Kidney capillary endothelial cell (primary cell): Measurements from ENCODE around the gene MFSD12.
"Not testable (repeated sequence)": the region's sequence is repeated elsewhere in the genome, so short reads cannot be mapped to it uniquely, and the experiment has no call there.

Experiments
- DNase-seq: peaks from one replicate; pipeline ENCODE4 v3.0.0-alpha.2; 2018; ENCODE audit warnings: low spot score

Gene MFSD12

GRCh38 chr19:3584036-3584802, 26.8 kb upstream of the MFSD12 start:
- not testable (repeated sequence) for DNase-seq

- DNase-seq: not testable (repeated sequence)
These were observed 24.4 kb upstream of the MFSD12 start for GRCh38 chr19:3581792-3582191.

- DNase-seq: peak; percentile 89
These were observed 23.0 kb upstream of the MFSD12 start for GRCh38 chr19:3580156-3580934.

- no peak for DNase-seq
These were observed 21.0 kb upstream of the MFSD12 start for GRCh38 chr19:3578390-3578789.

- DNase-seq: no peak
These were observed 20.4 kb upstream of the MFSD12 start for GRCh38 chr19:3577723-3578344.

GRCh38 chr19:3576696-3577443, 19.5 kb upstream of the MFSD12 start:
- no peak for DNase-seq

GRCh38 chr19:3575949-3576673, 18.7 kb upstream of the MFSD12 start:
- DNase-seq: no peak

- no peak for DNase-seq
These were observed 17.9 kb upstream of the MFSD12 start for GRCh38 chr19:3575260-3575741.

GRCh38 chr19:3573858-3574637, 16.7 kb upstream of the MFSD12 start:
- peak; percentile 99 for DNase-seq

GRCh38 chr19:3573162-3573857, 15.9 kb upstream of the MFSD12 start:
- DNase-seq: no peak

GRCh38 chr19:3572855-3573161, 15.4 kb upstream of the MFSD12 start, which contains the start of gene HMG20B:
Gene HMG20B, plus strand, starts transcription at chr19:3572944. Its CDS starts 366 bp downstream, at chr19:3573310.
- DNase-seq: no peak

- DNase-seq: peak; percentile 99
These were observed 14.9 kb upstream of the MFSD12 start for GRCh38 chr19:3572132-3572854.

GRCh38 chr19:3570606-3571011, 13.2 kb upstream of the MFSD12 start:
- DNase-seq: no peak

- not testable (repeated sequence) for DNase-seq
These were observed 12.7 kb upstream of the MFSD12 start for GRCh38 chr19:3570042-3570441.

GRCh38 chr19:3565139-3565538, 7.8 kb upstream of the MFSD12 start:
- DNase-seq: no peak

GRCh38 chr19:3563709-3564524, 6.5 kb upstream of the MFSD12 start:
- DNase-seq: no peak

- no peak for DNase-seq
These were observed 367 bp downstream of the MFSD12 start for GRCh38 chr19:3556978-3557460.

- DNase-seq: no peak
These were observed 886 bp downstream of the MFSD12 start for GRCh38 chr19:3556423-3556977.
